Mesenteric fat pad (tissue), 1 donor: ENCODE data around the gene CCDC9B. TPM values are rescaled to one million over a fixed set of nuclear protein-coding genes. Genes with fewer than 3 reads are reported as not detected.

Experiments
- DNase-seq: peaks from one replicate; pipeline ENCODE4 v3.0.0-alpha.2; 2020; ENCODE audit warnings: low spot score
- total RNA-seq: library from RNA; stranded (reverse); fragmentation: NEBNext Ultra II Directional; extraction: Animal tissue kit (Norgen Biotek cat#: 25700); gene quantifications from one replicate; pipeline ENCODE4 v1.2.1, GENCODE V29; 2021
- donor health status: DM: yes; HTN: yes; CAD: no.

The CCDC9B gene
- total RNA-seq, 1 donor from 2014 or later = 10.6 TPM

DNA sequence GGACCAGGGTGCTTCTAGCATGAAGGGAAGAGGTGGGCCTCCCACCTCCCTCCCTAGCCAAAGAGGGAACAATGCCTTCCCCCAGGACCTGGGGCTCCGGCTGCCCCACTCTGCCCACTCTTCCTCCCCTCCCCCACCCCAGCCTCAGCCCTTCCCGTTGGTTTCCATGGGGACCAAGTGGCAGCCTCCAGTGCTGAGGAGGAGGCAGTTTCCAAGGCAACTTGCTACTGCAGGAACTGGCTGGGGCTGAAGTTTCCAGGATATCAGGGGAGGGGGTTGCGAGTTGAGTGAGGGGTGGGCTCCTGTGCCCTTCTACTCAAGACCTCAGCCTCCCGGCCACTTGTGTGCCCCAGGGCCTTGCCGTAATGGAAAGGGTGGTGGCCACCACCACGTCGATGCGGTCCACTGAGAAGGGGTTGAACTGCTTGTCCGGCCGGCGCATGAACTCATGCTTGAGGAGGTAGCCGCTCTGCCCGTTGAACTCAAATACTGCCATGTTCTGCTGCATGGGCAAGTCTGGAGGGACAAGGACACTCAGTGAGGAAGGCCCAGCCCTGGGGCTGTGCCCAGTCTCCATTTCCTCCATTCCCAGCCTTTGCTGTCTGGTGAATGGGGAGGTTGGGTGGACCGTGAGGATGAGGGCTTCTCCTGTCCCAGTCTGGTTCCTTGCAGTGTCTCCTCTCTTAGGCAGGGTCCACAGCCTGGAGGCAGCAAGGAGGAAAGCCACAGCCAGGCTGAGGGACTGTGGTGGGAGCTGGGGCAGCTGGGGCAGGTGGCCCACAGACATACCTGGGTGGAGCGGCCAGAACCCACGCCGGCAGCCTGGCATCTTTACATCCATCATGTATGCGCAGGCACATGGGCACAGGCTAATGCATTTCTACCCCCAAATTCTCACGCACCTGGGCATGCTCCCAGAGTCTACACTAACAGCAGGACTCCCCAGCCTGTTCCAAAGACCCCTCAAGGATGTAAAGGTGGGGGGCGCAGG is 46.5 kb downstream of the CCDC9B start:
- DNase-seq = no peak

DNA sequence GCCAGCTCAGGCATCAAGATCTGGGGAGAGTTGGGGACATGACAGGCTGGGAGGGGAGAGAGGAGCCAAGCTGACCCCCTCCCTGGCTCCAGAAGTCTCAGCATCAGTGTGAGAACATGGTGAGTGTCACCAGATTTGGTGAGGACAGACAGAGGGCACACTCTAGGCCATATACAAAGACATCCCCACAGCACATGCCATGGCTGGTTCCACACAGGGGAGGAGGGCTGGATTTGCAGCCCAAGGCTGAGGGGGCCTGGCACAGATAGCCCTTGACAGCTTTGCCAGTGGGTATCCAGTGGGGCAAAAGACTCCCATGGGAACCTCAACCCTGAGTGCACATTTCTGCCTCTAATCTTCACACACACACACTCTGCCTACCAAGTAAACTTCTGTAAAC is 47.7 kb downstream of the CCDC9B start:
- no peak for DNase-seq

GRCh38 chr15:40292246-40292645 is 48.5 kb downstream of the CCDC9B start:
- no peak for DNase-seq

DNA sequence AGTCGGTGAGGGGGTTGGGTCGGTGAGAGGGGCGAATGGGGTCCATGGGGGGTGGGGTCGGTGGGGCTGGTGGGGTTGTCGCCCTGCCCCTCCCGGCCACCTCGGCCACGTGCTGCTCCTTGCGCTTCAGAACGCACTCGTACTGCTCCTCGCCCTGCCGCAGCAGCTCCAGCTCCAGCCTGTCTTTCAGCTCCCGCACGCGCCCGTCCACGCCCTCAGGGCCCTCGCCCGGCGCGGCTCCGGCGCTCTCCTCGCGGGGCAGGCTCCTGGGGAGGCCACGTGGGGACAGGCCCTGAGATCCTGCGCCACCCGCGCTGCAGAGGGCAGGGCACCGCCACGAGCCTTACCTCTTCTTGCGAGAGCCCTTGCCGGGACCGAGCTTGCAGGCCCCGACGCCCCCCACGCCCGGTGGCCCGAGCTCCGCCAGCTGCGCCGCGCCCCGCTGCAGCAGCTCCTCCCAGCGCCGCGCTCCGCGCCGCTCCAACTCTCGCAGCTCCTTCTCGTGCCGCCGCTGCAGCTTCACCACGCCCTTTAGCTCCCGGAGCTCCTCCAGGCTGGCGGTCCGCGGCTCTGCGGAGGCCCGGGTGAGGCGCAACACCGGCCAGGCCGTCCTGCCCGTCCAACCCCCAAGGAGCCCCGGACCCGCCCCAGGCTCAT is 49.7 kb downstream of the CCDC9B start:
- no peak for DNase-seq

- no peak for DNase-seq
Measured at GRCh38 chr15:40290545-40290917, 50.2 kb downstream of the CCDC9B start.

DNA sequence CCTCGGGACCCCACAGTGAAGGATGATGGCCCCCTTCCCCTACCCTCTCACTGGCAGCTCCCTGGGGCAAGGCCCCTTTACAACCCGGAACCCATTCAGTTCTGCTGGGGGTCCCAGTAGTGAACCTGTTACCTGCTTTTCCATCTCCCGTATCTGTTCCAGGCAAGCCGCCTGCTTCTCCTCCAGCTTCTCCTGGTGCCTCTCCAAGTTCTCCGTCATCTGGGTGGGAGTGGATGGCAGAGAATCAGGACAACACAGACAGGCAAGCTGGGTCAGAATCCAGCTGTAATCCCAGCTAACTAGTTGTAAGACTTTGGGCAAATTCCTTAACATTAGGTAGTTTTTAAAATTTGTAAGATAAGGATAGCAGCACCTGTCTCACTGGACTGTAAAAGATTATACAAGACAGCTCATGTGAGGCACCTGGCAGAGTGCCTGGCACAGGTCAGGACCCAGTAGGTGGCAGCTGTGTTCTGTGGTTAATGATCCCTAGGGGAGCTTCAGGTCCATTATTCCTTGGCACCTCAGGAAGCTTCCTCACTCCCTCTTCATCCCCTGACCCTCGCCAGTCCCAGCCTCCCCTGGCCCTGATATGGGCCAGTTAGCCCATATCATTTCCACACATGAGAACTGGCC is 51.5 kb downstream of the CCDC9B start:
- DNase-seq = no peak

- no peak for DNase-seq
Measured at GRCh38 chr15:40287968-40288367, 52.8 kb downstream of the CCDC9B start.

GRCh38 chr15:40287505-40287904 is 53.2 kb downstream of the CCDC9B start:
- DNase-seq = no peak

DNA sequence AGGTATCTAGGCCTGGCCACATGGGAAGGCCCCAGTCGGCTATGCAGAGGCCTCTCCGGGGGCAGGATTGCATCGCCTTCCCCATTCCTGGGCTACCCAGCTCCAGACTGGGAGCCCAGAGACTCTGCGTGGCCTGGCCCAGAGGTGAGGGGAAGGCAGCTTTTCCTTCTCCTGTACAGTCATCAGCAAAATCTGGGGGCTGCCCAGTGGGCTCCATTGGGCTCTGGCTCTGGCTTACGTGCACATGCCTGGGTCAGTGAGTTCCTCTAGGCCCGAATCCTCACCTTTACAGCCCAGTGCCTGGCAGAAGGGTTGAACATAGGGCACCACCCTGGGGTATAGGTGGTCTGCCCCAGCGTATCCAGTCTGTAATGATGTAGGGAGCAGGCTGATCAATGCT is 53.9 kb downstream of the CCDC9B start:
- no peak for DNase-seq

DNA sequence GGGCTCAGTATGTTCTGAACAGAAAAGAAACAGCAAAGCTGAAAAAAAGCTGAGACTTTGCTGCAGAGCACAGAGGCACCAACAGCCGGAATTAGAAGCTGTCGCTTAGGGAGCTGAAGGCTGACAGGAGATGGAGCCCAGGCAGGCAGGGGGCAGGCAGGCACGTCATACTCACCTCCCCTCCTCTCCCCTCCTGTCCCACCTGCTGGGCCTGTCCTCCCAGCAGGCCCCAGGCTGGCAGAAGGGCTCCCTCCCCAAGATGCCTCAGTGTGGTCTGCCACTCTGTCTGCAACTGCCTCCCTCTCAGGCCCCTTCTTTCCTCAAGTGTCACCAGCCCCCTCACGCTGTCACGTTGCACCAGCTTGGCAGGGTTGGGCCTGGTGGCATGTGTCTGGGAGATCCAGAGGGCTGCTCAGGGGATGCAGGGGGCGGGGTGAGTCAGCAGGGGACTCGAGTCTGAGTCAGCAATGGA is 54.6 kb downstream of the CCDC9B start:
- no peak for DNase-seq

DNA sequence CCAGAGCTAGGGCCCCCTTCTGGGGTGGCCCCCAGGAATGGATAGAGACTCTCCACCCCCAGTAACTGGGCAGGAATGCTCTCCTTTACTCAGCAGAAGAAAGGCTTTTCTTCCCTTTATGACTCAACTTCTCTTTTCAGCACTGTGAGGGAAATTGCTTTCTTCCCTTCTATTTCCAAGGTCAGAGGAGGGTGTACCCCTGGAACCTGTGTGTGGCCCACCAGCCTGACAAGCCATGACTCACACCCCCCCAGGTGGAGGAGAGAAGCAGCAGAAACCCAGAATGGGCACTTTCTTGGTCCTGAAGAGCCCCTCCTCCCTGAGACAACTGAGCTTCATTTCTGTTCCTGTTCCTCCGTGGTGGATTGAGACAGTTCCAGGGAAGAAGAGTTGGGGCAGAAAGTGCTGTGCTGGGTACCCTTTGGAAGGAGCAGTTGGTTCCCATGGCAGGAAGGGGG is 55.2 kb downstream of the CCDC9B start:
- DNase-seq = no peak

DNA sequence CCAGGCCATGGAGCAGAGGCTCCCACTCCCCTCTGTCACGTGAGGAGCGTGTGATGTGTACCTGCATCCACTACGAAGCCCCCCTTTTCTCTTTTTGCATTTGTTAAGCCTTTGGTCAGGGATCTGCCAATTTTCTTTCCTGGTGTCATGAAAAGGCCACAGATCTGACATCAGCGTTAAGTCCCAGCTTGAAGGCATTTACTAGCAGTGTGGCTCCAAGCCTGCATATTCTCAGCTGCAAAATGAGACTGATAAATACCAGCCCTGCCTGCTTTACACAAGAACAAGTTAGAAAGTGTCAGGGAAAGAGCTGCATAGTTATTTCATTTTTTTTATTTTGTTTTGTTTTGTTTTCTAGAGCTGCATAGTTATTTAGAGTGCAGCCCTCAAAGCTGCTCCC is 55.6 kb downstream of the CCDC9B start:
- no peak for DNase-seq

GRCh38 chr15:40283615-40284300 is 57.0 kb downstream of the CCDC9B start:
- DNase-seq = no peak

DNA sequence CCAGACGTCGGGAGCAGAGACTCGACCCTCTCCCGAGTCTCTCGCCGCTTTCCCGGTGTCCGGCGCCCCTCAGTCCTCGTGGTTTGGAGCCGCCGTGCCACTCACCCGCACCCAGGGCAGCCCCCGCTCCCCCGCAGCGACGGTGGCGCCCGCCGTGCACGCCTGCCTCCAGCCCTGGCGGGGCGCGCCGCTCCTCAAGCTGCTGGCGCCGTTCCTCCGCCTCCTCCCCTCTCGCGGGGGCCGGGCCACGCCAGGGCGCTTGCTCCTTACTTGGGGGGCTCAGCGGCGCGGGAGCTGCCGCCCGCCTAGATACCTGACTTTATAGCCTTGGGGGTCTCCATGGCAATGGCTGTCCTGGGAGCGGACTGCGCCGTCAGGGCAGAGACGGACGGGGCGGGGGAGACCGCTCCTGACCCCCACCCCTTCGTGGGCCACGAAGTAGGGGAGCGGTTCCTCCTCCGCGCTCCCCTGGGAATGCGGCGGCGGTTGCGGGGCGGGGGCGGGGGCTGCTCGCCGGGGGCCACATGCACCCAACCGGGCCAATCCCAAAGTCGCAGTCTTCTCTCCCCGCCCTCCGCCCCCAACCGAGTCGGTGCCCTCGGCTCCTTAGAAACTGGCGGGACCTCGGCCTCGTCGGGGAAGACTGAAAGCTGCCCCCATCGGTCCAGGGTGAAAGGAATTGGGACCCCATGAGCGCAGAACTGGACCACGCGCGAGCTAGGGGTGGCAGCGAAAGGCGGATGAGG is 57.7 kb downstream of the CCDC9B start, which contains the start of gene ANKRD63:
Gene ANKRD63, minus strand, starts transcription at position 196 of the 746 bp plus-strand sequence. CDS start 478 bp downstream, outside the sequence.
- DNase-seq = no peak

- DNase-seq = no peak
Measured at GRCh38 chr15:40282147-40282868, 58.4 kb downstream of the CCDC9B start.

DNA sequence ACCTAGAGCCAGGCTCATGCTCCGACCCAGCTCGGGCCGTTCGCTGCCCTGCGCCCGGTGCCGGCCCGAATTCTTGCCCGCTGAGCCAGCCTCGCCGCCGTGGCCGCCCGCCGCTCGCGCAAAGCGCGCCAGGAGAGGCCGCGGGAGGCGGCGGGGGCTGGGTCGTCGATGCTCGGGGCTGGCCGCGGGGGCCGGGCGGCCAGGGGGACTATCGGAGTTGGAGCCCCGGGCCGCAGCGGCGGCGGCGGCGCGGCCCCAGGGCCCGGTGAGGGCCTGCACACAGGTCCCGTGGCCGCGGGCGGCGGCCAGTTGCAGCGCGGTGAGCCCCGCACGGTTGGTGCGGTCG is 59.0 kb downstream of the CCDC9B start:
- DNase-seq = no peak
